ENCODE results near the gene ST6GAL1.
A peak's percentile ranks its signal among the peaks of the same experiment; 100 is the strongest.

ST6GAL1 gene

DNA sequence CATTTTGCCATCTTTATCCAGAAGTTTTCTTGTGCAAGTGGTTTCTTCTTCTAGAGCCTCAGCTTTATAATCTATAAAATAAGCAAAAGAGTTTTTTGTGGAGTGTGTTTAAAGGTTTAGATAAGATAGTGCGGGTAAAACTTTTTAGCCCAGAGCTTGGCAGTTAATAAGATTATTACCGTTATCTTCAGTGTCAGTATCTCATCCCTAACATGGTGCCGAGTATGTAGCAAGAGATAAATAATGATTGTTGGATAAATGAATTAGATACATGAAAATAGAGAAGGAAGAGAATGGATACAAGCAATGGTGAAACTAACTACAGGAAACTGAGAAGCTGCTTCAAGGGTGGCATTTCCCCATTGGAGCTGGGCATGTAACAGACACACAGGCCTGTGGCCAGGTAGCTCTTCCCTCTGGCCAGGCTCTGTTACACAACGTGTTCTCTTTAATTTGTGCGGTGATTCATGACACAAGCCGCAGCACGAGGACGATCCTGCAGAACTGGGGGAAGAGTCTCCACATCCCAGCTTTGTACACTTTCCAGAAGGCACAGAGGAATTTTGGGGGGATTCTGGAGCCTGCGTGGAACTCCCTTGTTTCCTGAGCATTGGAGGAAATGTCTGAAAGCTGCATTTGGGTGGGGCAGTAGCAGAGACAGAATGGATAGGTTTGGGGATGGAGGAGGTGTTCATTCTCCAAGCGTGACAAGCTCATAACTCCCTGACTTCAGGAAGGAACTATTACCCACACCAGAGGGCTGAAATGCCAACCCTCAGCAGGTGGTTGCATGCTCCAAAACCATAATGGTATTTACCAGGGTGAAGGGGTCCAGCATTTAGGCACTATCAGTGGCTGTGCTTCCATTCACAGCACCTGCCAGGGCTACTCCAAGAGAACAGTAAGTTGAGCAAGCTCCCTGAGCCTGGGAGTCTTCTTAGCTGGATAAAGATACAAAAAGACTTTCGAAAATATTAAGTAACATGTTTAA, 14.2 kb upstream of the ST6GAL1 start:
- DNase-seq: no peak

DNA sequence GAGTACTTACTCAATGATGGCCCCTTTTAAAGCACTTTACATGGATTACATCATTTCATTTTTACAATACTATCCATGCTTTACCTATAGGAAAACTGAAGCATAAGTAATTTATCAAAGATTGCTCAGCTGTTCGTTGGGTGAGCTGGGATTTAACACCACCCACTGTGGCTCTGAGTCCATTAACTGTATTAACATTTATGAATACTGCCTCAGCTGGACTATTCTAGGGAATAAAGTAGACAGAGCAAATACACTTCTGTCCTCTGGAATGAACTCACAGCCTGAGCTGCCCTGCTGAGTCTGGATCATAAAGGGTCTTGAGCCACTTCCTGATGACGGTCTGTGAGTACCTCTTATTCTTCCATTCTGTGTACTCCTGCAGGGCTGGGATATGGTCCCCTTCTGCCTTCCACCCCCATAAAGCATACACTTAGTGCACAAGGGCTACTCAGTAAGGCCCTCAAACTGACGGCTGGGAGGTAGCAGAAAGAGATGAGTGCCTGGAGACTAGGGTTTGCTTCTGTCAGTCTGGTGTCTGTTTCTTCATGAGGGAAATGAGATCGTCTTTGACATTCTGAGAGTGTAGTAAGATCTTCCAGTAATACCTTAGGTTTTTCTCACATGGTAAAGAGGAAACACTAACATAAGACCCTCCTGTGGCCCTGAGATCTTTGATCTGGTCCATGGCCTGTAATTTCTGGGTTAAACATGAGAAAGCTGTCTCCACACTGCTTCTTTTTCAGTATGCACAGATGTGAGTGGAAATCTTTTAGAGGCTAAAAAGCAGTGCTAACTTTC, 12.6 kb upstream of the ST6GAL1 start:
- DNase-seq: no peak

GRCh38 chr3:186920301-186920700, 10.0 kb upstream of the ST6GAL1 start:
- no peak for DNase-seq

DNA sequence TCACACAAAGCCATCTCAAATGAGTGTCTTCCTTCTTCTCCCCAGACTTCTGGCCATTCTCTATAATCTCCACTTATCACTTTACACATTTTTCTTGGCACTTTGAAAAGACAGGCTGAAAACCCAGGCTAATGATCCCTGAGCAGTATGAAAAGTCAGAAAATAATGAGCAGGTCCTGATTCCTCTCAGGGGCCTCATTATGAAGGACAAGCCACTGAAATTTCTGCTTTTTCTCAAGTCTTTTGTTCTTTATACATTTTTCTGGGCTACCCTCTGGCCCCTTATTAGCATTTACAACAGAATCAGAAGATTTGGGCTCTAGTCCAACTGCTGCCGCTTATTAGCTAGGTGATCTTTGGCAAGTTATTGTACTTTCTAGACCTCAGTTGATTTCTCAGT, 9.5 kb upstream of the ST6GAL1 start:
- DNase-seq: no peak

- DNase-seq: no peak
Measured at GRCh38 chr3:186921578-186921977, 8.7 kb upstream of the ST6GAL1 start.

DNA sequence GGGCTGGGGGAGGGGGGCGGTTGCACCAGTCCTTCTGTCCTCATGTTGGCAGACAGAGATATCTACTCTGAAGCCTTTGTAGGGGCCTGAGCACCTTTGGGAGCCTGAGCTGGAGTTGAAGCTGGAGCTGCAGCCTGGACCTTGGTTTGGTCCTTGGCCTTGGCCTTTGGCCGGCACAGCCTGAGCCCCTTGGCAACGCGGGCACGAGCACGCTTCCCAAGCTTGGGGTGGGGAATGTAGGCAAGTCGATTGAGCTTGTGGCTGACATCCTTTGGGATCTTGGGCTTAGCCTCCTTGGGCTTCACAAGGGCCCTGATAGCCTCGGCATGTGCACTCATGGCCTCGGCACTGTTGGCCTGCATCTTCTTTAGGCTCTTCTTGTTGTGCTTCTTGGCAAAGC, 8.1 kb upstream of the ST6GAL1 start:
- DNase-seq: no peak

GRCh38 chr3:186922790-186923189, 7.5 kb upstream of the ST6GAL1 start:
- no peak for DNase-seq

DNA sequence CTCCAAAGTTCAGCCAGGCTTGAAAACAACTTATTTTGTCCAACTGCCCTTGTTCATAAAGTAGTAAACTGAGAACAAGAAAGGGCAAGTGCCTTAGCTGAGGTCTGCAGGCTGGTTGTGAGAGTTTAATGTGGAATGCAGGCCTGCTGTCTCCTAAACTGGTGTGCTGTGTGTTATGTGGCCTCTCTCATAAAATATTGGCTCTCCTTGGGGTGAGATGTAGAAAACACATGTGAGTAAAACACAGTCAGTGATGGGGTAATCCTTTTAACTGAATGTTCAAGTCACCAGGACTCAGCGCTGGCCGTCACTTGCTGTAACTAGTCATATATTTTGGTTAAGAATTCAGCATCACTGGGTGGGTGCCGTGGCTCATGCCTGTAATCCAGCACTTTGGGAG, 7.1 kb upstream of the ST6GAL1 start:
- no peak for DNase-seq

DNA sequence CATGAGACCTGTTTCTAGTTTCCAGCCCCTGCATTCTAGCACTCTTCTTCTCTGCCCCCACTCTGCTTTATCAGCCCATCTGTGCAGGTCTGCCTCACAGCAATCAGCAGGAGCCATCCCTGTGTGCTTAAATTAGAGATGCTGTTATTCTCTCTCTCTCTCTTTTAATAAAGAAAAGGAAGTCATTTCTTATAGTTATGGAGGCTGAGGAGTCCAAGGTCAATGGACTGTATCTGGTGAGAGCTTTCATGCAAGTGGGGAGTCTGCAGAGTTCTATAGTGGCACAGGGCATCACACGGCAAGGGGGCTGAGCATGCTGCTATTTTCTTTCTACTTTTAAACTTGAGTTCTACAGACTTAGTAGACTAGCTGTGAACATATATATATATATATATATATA, 4.5 kb upstream of the ST6GAL1 start:
- DNase-seq: no peak

DNA sequence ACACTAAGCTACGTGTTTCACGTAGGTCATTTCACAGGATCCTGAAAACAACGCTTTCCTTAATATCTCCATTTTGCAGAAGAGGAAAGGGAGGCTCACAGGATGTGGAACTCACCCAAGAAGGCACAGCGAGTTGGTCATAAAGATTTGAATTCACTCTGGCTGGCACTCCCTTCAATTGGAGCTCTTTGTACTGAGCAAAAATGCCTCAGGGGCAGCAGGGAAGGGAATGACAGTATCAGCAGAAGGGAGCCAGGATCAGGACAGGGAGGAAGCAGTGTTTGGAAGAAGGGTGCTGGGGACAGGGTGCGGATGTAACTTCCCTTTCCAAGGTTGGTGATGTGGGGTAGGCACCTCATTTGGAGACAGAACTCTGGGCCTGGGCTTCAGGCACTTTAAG, 1.1 kb upstream of the ST6GAL1 start:
- no peak for DNase-seq

DNA sequence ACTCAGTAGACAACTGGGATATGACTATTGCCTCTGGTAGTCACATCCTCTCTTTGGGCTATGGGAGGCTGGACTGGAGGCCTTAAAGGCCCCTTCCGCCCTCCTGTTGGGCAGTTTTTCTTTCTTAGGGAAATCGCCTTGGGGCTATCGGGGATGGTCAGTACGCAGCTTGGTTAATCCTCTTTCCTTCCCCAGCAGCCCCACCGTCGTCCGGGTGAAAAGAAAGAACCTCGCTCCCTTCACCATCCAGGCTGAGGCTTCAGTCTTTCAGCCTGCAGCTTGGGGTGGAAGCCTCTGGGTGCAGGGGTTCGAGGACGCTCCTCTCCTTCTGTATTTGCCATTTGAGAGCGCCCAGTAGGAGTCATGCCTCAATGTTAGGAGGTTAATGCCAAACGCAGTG, 641 bp upstream of the ST6GAL1 start:
- DNase-seq: no peak

DNA sequence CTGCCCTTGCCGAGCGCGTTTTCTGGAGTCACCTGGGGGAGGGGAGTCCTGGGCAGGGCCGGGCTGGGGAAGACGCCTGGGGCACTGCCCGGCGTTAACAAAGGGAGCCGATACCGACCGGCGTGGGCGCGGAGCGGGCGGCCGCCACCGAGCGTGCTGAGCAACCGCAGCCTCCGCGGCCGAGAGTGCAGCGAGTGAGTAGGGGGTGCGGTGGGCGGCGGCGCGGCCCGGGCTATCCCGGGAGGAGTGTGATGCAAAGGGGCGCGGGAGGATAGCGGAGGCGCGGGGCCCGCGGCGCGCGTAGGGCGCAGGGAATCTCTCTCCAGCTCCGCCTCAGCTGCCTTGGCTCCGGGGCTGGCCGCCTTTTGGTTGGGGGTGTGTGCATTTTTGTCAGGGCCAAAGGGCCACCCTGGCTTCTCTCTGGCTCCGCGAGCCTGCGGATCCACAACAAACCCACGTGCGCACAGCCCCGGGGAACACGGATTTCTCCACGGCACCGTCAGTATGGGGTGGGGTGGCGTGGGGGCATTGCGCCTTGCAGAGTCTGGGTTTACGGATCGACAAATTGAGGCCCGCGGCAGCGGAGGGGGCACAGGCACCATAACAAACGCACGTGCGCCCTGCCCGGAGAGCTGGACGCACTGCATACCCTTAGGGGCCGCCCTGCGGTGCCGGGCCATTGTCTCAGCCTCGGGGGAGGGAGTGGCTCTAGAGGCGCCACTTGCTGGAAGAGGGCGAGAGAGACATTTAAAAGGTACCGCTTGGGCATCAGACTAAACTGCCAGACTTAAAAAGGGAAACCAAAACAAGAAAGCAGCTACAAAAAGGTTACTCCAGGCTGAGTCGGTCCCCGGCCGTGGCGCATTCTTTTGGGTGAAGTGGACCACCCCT, 560 bp downstream of the ST6GAL1 start:
- DNase-seq: peak; percentile 12

DNA sequence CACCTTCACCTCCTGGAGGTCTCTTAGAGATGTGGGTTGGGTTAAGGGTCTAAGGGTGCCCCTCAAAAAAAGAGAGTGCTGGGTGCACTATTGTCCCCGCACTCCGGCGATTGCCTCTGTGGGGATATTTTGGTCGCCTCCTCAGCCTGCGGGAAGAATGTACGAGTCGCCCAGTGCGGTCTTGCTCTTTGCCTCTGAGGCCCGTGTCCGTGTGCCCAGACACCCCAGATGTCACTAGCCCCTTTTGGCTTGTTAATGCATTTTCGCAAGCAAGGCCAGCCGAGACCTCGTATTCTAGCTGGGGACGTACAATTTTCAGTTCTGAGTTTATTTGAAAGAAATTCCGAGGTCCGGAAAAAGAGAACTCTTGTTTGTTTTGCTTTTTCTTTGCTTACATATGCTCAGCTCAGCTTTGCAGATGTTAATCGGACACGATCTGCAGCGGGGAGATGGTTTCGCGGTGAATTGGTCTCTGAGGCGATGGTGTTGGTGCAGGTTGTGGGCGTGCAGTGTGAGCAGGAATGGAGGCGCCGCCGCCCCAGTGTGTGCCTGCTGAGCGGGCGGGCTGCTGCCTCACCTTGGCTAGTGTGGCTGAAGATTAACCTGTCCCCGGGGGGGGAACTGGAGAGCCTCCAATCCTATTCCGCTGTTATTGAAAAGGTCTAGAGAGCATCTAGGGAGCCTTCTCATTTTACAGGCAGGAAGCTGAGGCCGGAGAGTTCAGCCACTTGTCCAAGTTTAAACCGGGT, 1.4 kb downstream of the ST6GAL1 start:
- no peak for DNase-seq

DNA sequence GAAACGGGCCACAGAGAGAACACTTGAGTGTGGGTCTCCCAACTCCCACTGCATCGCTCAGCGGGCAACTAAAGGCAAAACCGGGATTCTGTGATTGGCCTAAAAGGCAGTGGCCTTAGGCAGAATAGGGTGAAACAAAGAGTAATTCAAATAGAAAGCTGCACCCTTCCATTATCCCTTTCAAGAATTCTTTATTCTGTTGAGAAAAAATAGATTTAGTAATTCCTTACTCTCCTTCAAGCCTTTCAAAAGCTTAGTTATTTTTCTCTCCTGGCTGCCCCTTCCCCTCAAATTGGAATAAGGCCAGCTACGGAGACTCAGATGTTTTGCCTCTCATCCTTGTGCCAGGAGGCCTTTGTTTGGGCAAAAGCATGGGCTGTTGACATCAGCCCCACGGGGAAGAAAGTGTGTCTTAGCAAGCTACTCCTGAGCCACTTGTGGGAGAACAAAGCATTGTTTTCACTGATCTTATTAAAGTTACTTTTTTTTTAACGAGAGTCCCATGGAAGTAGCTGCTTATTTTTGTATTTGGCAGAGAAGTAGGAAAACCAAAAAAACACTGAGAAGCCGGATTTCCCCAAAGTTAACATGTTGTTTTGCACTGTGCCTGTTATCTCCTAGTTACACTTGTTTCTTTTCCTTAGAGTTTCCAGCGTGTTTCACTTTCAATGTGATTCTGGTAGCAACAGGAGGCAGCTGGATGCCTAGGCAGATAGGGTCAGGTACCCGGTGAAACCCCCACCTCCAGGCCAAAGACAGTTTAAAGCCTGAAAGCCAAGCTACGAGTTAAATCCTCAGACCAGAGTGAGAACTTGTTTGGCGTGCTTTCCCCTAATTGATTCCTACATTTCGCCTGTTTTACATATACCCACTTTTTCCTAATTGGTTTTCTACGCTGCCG, 2.2 kb downstream of the ST6GAL1 start:
- DNase-seq: no peak

- DNase-seq: no peak
Measured at GRCh38 chr3:186933816-186934215, 3.5 kb downstream of the ST6GAL1 start.

DNA sequence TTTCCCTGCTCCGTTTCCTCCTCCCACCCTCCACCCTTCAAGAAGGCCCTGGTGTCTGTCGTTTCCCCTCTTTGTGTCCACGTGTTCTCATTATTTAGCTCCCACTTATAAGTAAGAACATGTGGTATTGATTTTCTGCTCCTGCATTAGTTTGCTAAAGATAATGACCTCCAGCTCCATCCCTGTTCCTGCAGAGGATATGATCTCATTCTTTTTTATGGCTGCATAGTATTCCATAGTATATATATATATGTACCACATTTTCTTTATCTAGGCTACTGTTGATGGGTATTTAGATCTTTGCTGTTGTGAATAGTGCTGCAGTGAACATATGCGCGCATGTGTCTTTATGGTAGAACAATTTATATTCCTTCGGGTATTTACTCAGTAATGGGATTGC, 4.8 kb downstream of the ST6GAL1 start:
- no peak for DNase-seq

- DNase-seq: no peak
Measured at GRCh38 chr3:186937017-186937875, 6.9 kb downstream of the ST6GAL1 start.

DNA sequence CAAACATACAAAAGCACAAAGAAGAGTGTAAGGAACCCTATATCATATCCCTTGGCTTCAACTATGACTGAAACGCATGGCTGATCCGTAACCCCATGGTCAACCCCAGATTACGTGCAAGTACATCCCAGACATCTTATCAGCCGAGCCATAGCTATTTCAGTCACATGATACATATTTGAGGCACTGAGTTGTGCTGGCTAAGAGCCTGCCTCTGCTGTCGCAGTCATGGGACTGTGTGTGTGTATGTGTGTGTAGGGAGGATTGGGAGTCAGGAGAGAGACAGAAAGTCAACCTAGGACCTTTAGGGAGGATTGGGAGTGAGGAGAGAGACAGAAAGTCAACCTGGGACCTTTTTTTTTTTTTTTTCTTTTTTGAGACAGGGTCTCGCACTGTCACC, 8.4 kb downstream of the ST6GAL1 start:
- no peak for DNase-seq

DNA sequence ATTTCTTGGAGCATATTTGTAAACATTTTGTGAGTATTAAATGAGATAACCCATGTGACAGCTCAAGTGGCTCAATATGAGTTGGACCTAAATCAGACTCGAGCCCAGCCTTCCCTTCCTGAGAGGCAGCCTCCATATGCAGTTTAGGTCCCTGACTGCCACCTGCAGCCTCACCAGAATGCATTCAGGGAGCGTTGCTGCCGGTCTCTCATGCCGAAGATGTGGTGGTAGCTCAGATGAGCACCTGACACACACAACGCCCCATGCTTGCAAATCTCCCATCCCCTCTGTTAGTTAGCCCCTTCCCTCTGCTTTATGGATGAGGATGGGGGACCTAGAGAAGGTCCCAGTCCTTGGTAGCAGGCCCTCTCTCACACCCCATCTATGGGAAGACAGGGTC, 9.2 kb downstream of the ST6GAL1 start:
- DNase-seq: no peak

GRCh38 chr3:186940967-186941366, 10.6 kb downstream of the ST6GAL1 start:
- DNase-seq: no peak
